Common myeloid progenitor, CD34-positive (primary cell): ENCODE results near the gene GPSM3.

Experiments used
- CTCF ChIA-PET: fragments of 350-600 bp; sonication (Branson Sonifier 250); formaldehyde crosslinking; loops from one replicate; lab custom pipeline; 2021; ENCODE audit warnings: antibody characterized with exemption; lab: Charles Lee
- POLR2A ChIA-PET: fragments of 350-600 bp; sonication (Branson Sonifier 250); formaldehyde crosslinking; loops from one replicate; lab custom pipeline; 2021; ENCODE audit warnings: antibody characterized with exemption; lab: Charles Lee
- DNase-seq, 3 donors: peaks; one replicate each; pipeline versions ENCODE4 v3.0.0 to v3.0.0-alpha.2; 2013
- H3K27ac ChIP-seq, 2 experiments: 1 replicate in 1 of 2; 2 replicates in 1 of 2; pipeline ENCODE4 v1.7.0; 2013; ENCODE audit warnings: inconsistent platforms in 2 of 2, low read length in 2 of 2, mild to moderate bottlenecking in 2 of 2, low read depth in 1 of 2, moderate library complexity in 1 of 2; ENCODE audit not compliant: severe bottlenecking in 2 of 2, insufficient read depth in 1 of 2, poor library complexity in 1 of 2
- H3K27me3 ChIP-seq, 5 experiments: replicated peaks in 2 of 5; 1 replicate in 3 of 5; 2 replicates in 2 of 5; pipeline versions ENCODE4 v1.6.1 to v1.7.0; 2013; ENCODE audit warnings: low read length in 4 of 5, mild to moderate bottlenecking in 2 of 5, moderate library complexity in 2 of 5, inconsistent platforms in 1 of 5; ENCODE audit not compliant: insufficient read depth in 5 of 5, control insufficient read depth in 4 of 5
- H3K36me3 ChIP-seq, 4 experiments: 1 replicate in 2 of 4; 2 replicates in 2 of 4; pipeline versions ENCODE4 v1.6.1 to v1.7.0; 2013; ENCODE audit warnings: low read length in 3 of 4, control low read depth in 1 of 4, mild to moderate bottlenecking in 1 of 4; ENCODE audit not compliant: control insufficient read depth in 4 of 4, insufficient read depth in 4 of 4
- H3K4me1 ChIP-seq, 4 experiments: 1 replicate in 3 of 4; 2 replicates in 1 of 4; pipeline versions ENCODE4 v1.6.1 to v1.7.1; 2013; ENCODE audit warnings: low read length in 3 of 4, mild to moderate bottlenecking in 3 of 4, control low read depth in 1 of 4, inconsistent platforms in 1 of 4, moderate library complexity in 1 of 4; ENCODE audit not compliant: control insufficient read depth in 4 of 4, insufficient read depth in 4 of 4; ENCODE audit errors: control extremely low read depth in 1 of 4
- H3K4me3 ChIP-seq, 7 experiments: 1 replicate in 4 of 7; 2 replicates in 3 of 7; pipeline versions ENCODE4 v1.5.1 to v1.7.0; 2013; ENCODE audit warnings: mild to moderate bottlenecking in 7 of 7, low read length in 6 of 7, moderate library complexity in 6 of 7, inconsistent platforms in 2 of 7, low read depth in 2 of 7, control low read depth in 1 of 7; ENCODE audit not compliant: insufficient read depth in 4 of 7, control insufficient read depth in 1 of 7; ENCODE audit errors: extremely low read depth in 1 of 7
- H3K9me3 ChIP-seq, 5 experiments: 1 replicate in 4 of 5; 2 replicates in 1 of 5; pipeline versions ENCODE4 v1.6.1 to v1.7.1; 2013; ENCODE audit warnings: low read length in 4 of 5, mild to moderate bottlenecking in 2 of 5, inconsistent platforms in 1 of 5, low read depth in 1 of 5, moderate library complexity in 1 of 5; ENCODE audit not compliant: control insufficient read depth in 4 of 5, insufficient read depth in 2 of 5; ENCODE audit errors: control extremely low read depth in 1 of 5
- WGBS: methylation state at CpG from one replicate; pipeline ENCODE4 v1.1.5; 2013; ENCODE audit not compliant: insufficient coverage; 5-methylcytosine and 5-hydroxymethylcytosine counted together

Gene GPSM3

GRCh38 chr6:32223258-32224235 lies 31.1 kb upstream of the GPSM3 start, which contains the start of gene NOTCH4:
NOTCH4 (minus strand) TSS chr6:32224067; CDS start chr6:32223928, 139 bp downstream.
- H3K27ac ChIP-seq, result no peak within 1 kb of the TSS
- peaks cover 0 to 9% (median 6%) of the 10 kb centered on the region in 4 experiments for H3K4me1 ChIP-seq
- H3K27me3 ChIP-seq, result no peaks in the 10 kb centered on the region
- DNase-seq, result peak in 1 of 3 donors; percentile 10
- no peaks in the 10 kb centered on the region for H3K36me3 ChIP-seq
- CTCF ChIA-PET, result interaction anchor here (0.7 to 1.7 kb wide), 2 partner anchors 27 to 631 kb away, joined by 3 to 4 read pairs; no protein-coding TSS in a partner anchor
- no peaks in the 10 kb centered on the region for H3K9me3 ChIP-seq
- POLR2A ChIA-PET, result interaction anchor here (0.5 kb wide), 1 partner anchor 777 kb away, joined by 3 read pairs; no protein-coding TSS in a partner anchor
- no peak within 1 kb of the TSS for H3K4me3 ChIP-seq
- 68% methylated on average over 18 of the region's 20 CpGs for WGBS

- DNase-seq, result no peak
- ChIA-PET CTCF (interaction anchor here (1.7 kb wide), 1 partner anchor 26 kb away, joined by 3 read pairs; no protein-coding TSS in a partner anchor), POLR2A (no interaction called here)
- H3K9me3 ChIP-seq, result no peaks in the 10 kb centered on the region
- no peak overlapping the region for H3K27ac ChIP-seq
- H3K36me3 ChIP-seq, result no peaks in the 10 kb centered on the region
- H3K4me3 ChIP-seq, result no peak overlapping the region
- 88% methylated on average over 7 of the region's 8 CpGs for WGBS
- H3K4me1 ChIP-seq, result peaks cover 0 to 9% (median 6%) of the 10 kb centered on the region in 4 experiments
- no peaks in the 10 kb centered on the region for H3K27me3 ChIP-seq
These were observed 30.1 kb upstream of the GPSM3 start for GRCh38 chr6:32222333-32223230.

- Histone ChIP-seq H3K27me3 (no peaks in the 10 kb centered on the region), H3K36me3 (no peaks in the 10 kb centered on the region), H3K27ac (no peak overlapping the region), H3K9me3 (no peaks in the 10 kb centered on the region), H3K4me1 (peaks cover 0 to 4% (median 2%) of the 10 kb centered on the region in 4 experiments), H3K4me3 (no peak overlapping the region)
- 94% methylated on average over 2 of the region's 4 CpGs for WGBS
- ChIA-PET POLR2A (no interaction called here), CTCF (no interaction called here)
- no peak for DNase-seq
These were observed 27.6 kb upstream of the GPSM3 start for GRCh38 chr6:32220021-32220420.

GRCh38 chr6:32218167-32218566 lies 25.7 kb upstream of the GPSM3 start:
- POLR2A ChIA-PET, result interaction anchor here (1.2 kb wide), 1 partner anchor 9 kb away, joined by 3 read pairs; no protein-coding TSS in a partner anchor
- CTCF ChIA-PET, result no interaction called here
- Histone ChIP-seq H3K4me1 (peaks cover 0 to 6% (median 4%) of the 10 kb centered on the region in 4 experiments), H3K9me3 (no peaks in the 10 kb centered on the region), H3K27ac (no peak overlapping the region), H3K27me3 (no peaks in the 10 kb centered on the region), H3K4me3 (no peak overlapping the region), H3K36me3 (no peaks in the 10 kb centered on the region)
- no peak for DNase-seq
- WGBS, result 100% methylated on average over 6 of the region's 7 CpGs

- peaks cover 0 to 6% (median 4%) of the 10 kb centered on the region in 4 experiments for H3K4me1 ChIP-seq
These were observed 24.6 kb upstream of the GPSM3 start for GRCh38 chr6:32216998-32217397.

GRCh38 chr6:32216285-32216684 lies 23.8 kb upstream of the GPSM3 start:
- CTCF ChIA-PET, result interaction anchor here (1.5 kb wide), 1 partner anchor 13 kb away, joined by 4 read pairs; no protein-coding TSS in a partner anchor
- Histone ChIP-seq H3K9me3 (no peaks in the 10 kb centered on the region), H3K27me3 (no peaks in the 10 kb centered on the region), H3K4me3 (no peak overlapping the region), H3K4me1 (peaks cover 0 to 6% (median 4%) of the 10 kb centered on the region in 4 experiments), H3K36me3 (no peaks in the 10 kb centered on the region), H3K27ac (no peak overlapping the region)
- WGBS, result 88% methylated on average over 10 of the region's 10 CpGs
- no peak for DNase-seq
- POLR2A ChIA-PET, result no interaction called here

More at GRCh38 chr6:32216998-32217397, 24.6 kb upstream of the GPSM3 start:
- no peak overlapping the region for H3K4me3 ChIP-seq
- no peak for DNase-seq
- H3K36me3 ChIP-seq, result no peaks in the 10 kb centered on the region
- H3K27me3 ChIP-seq, result no peaks in the 10 kb centered on the region
- H3K27ac ChIP-seq, result no peak overlapping the region
- ChIA-PET POLR2A (no interaction called here), CTCF (no interaction called here)
- H3K9me3 ChIP-seq, result no peaks in the 10 kb centered on the region
- 97% methylated on average over 9 of the region's 11 CpGs for WGBS
